Liver (tissue), 9 donors: Measurements from ENCODE around the gene BCAP31. TPM values are rescaled to one million over a fixed set of nuclear protein-coding genes. Genes with fewer than 3 reads are reported as not detected.
A peak's percentile ranks its signal among the peaks of the same experiment; 100 is the strongest.

Source experiments
- DNase-seq: peaks from one replicate; pipeline ENCODE4 v3.0.0-alpha.2; 2017; ENCODE audit warnings: low spot score
- H3K27ac ChIP-seq, 2 donors: one replicate each; pipeline ENCODE4 v1.7.0; 2013; ENCODE audit warnings: inconsistent platforms in 2 of 2, low read length in 2 of 2, control low read depth in 1 of 2, low read depth in 1 of 2, mild to moderate bottlenecking in 1 of 2
- H3K27me3 ChIP-seq, 4 donors: one replicate each; pipeline versions ENCODE4 v1.6.1 to v1.7.0; 2013; ENCODE audit warnings: low read length in 3 of 4, inconsistent platforms in 1 of 4, mild to moderate bottlenecking in 1 of 4, moderate library complexity in 1 of 4; ENCODE audit not compliant: control insufficient read depth in 4 of 4, insufficient read depth in 4 of 4
- H3K36me3 ChIP-seq, 4 donors: one replicate each; pipeline versions ENCODE4 v1.6.1 to v1.7.0; 2013; ENCODE audit warnings: low read length in 3 of 4, mild to moderate bottlenecking in 3 of 4, low read depth in 1 of 4, moderate library complexity in 1 of 4; ENCODE audit not compliant: control insufficient read depth in 4 of 4, insufficient read depth in 3 of 4
- H3K4me1 ChIP-seq, 4 donors: one replicate each; pipeline versions ENCODE4 v1.6.1 to v1.7.0; 2013; ENCODE audit warnings: low read length in 3 of 4, mild to moderate bottlenecking in 3 of 4, moderate library complexity in 1 of 4; ENCODE audit not compliant: control insufficient read depth in 4 of 4, insufficient read depth in 4 of 4
- H3K4me3 ChIP-seq, 3 donors: one replicate each; pipeline versions ENCODE4 v1.6.1 to v1.7.0; 2013; ENCODE audit warnings: low read length in 3 of 3, control low read depth in 1 of 3, low read depth in 1 of 3, mild to moderate bottlenecking in 1 of 3
- H3K9ac ChIP-seq, 2 donors: one replicate each; pipeline ENCODE4 v1.7.0; 2013; ENCODE audit warnings: low read length in 2 of 2, mild to moderate bottlenecking in 2 of 2, moderate library complexity in 2 of 2, control low read depth in 1 of 2, low read depth in 1 of 2
- H3K9me3 ChIP-seq, 4 donors: one replicate each; pipeline versions ENCODE4 v1.6.1 to v1.7.0; 2013; ENCODE audit warnings: low read length in 3 of 4; ENCODE audit not compliant: control insufficient read depth in 4 of 4
- CTCF ChIP-seq: fragments of 150-350 bp; IDR thresholded peaks from 2 replicates; pipeline ENCODE4 v1.5.1; 2017; ENCODE audit warnings: improper control_type of control experiment, low read depth, low read length; ENCODE audit not compliant: missing input control
- EGR1 ChIP-seq, 2 donors: IDR thresholded peaks; 2 replicates each; pipeline ENCODE4 v1.6.1; 2016 to 2018; ENCODE audit warnings: antibody characterized with exemption in 2 of 2, low read depth in 2 of 2
- FOXA2 ChIP-seq: IDR thresholded peaks from 2 replicates; pipeline ENCODE4 v1.6.1; 2016; ENCODE audit warnings: antibody characterized with exemption
- GABPA ChIP-seq, 2 donors: IDR thresholded peaks in 1 of 2; conservative IDR thresholded peaks in 1 of 2; 2 replicates each; pipeline ENCODE4 v1.6.1; 2016; ENCODE audit warnings: antibody characterized with exemption in 2 of 2, mild to moderate bottlenecking in 1 of 2, moderate library complexity in 1 of 2
- HNF4A ChIP-seq, 2 donors: conservative IDR thresholded peaks; 2 replicates each; pipeline ENCODE4 v1.6.1; 2016; ENCODE audit warnings: antibody characterized with exemption in 2 of 2, mild to moderate bottlenecking in 2 of 2
- HNF4G ChIP-seq: IDR thresholded peaks from 2 replicates; pipeline ENCODE4 v1.6.1; 2016; ENCODE audit warnings: antibody characterized with exemption
- JUND ChIP-seq, 2 donors: IDR thresholded peaks; 2 replicates each; pipeline ENCODE4 v1.6.1; 2016; ENCODE audit warnings: antibody characterized with exemption in 2 of 2
- MAX ChIP-seq: IDR thresholded peaks from 2 replicates; pipeline ENCODE4 v1.6.1; 2016; ENCODE audit warnings: antibody characterized with exemption
- RAD21 ChIP-seq, 2 donors: IDR thresholded peaks; 2 replicates each; pipeline ENCODE4 v1.6.1; 2016; ENCODE audit warnings: antibody characterized with exemption in 2 of 2, mild to moderate bottlenecking in 2 of 2
- RXRA ChIP-seq, 2 donors: IDR thresholded peaks; 2 replicates each; pipeline ENCODE4 v1.6.1; 2017 to 2018; ENCODE audit warnings: antibody characterized with exemption in 2 of 2, mild to moderate bottlenecking in 1 of 2
- SP1 ChIP-seq: IDR thresholded peaks from 2 replicates; pipeline ENCODE4 v1.6.1; 2018; ENCODE audit warnings: antibody characterized with exemption, mild to moderate bottlenecking
- YY1 ChIP-seq: IDR thresholded peaks from 2 replicates; pipeline ENCODE4 v1.6.1; 2016; ENCODE audit warnings: antibody characterized with exemption, mild to moderate bottlenecking
- WGBS: extraction: QIAGEN DNeasy Blood & Tissue Kit; methylation state at CpG from one replicate; pipeline ENCODE4 v1.1.7; 2013; 5-methylcytosine and 5-hydroxymethylcytosine counted together
- polyA plus RNA-seq, 2 donors: library from polyadenylated mRNA; stranded (reverse) in 1 of 2; unstranded in 1 of 2; fragments of 200-250 nt in 1 of 2; fragments of >200 nt in 1 of 2; fragmentation: Nextera tagmentation in 1 of 2; extraction: Ambion mirVana in 1 of 2; gene quantifications; one replicate each; pipeline versions ENCODE4 v1.2.1 to v1.2.3, GENCODE V29; 2013 to 2015
- total RNA-seq, 2 donors: library from RNA; depleted of rRNA; stranded (reverse); fragments of >200 nt; gene quantifications; one replicate each; pipeline ENCODE4 v1.2.3, GENCODE V29; 2014
- TF ChIP-seq, protein P1 (sequence below): IDR thresholded peaks from 2 replicates; pipeline ENCODE4 v1.6.1; 2016; ENCODE audit warnings: antibody characterized with exemption
- TF ChIP-seq, protein P2 (sequence below): IDR thresholded peaks from 2 replicates; pipeline ENCODE4 v1.6.1; 2016; ENCODE audit warnings: antibody characterized with exemption, mild to moderate bottlenecking
- donor health status: healthy.
- donor health status: healthy.
- donor health status: healthy.
- donor health status: healthy.
- donor health status: healthy.

BCAP31 gene
- total and polyA plus RNA-seq, 4 donors: 64.6 to 158 (median 119) TPM

DNA sequence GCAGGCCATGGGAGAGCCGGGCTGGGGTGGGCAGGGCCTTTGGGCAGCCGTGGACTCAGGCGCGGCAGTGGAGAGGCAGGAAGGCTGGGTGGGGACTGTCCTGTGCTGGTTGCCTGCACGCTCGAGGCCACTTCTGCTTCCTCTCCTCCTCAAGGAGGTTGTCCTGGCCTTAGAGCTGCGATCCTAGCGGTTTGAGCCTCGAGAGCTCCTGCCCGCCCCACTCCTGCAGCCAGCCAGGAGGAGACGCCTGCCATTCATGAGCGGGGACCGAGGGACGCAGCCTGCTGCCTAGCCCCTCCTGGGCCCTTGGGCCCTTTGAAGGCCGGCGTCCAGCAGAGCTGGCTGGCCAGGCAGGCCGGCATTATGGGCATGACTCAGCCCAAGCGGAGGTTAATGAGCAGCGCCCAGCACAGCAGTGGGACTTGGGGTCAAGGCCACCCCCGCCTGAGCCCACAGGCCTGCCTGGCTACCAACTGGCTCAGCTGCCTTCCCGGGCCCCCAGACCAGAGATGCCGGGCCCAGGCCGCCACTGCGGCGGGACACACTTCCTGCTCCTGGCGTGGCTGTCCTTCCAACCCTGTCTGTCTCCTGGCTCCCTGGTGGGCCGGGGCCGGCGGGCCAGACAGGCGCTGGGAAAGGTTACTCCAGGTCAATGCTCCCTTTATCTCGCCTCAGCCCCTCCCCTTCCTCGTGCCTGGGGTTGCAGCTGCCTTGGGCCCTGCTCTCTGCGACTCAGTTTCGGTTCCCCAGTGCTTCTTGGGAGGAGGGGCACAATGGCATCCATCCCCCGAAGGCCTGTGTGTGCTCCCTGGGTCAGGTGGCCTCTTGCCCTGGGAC is 2.3 kb upstream of the BCAP31 start (continued):
- no peak for TF ChIP-seq CTCF

- H3K9ac ChIP-seq: peak overlapping the region in 1 of 2 donors; percentile 8
- H3K36me3 ChIP-seq: peaks cover 0 to 2% (median 2%) of the 10 kb centered on the region in 4 donors
- H3K27ac ChIP-seq: peak overlapping the region; percentile 86 to 88
- no peaks in the 10 kb centered on the region for H3K9me3 ChIP-seq
- no peak for TF ChIP-seq MAX
- TF ChIP-seq YY1: no peak
- no peak for TF ChIP-seq EGR1 (IDR thresholded peaks at IDR 0.05; ENCODE audit: low read depth in 2 of 2)
- TF ChIP-seq CTCF: no peak
- TF ChIP-seq SP1: no peak
- no peak for TF ChIP-seq HNF4A (conservative IDR thresholded peaks at IDR 0.05)
- TF ChIP-seq, protein P1, sequence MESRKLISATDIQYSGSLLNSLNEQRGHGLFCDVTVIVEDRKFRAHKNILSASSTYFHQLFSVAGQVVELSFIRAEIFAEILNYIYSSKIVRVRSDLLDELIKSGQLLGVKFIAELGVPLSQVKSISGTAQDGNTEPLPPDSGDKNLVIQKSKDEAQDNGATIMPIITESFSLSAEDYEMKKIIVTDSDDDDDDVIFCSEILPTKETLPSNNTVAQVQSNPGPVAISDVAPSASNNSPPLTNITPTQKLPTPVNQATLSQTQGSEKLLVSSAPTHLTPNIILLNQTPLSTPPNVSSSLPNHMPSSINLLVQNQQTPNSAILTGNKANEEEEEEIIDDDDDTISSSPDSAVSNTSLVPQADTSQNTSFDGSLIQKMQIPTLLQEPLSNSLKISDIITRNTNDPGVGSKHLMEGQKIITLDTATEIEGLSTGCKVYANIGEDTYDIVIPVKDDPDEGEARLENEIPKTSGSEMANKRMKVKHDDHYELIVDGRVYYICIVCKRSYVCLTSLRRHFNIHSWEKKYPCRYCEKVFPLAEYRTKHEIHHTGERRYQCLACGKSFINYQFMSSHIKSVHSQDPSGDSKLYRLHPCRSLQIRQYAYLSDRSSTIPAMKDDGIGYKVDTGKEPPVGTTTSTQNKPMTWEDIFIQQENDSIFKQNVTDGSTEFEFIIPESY: no peak
- TF ChIP-seq, protein P2, sequence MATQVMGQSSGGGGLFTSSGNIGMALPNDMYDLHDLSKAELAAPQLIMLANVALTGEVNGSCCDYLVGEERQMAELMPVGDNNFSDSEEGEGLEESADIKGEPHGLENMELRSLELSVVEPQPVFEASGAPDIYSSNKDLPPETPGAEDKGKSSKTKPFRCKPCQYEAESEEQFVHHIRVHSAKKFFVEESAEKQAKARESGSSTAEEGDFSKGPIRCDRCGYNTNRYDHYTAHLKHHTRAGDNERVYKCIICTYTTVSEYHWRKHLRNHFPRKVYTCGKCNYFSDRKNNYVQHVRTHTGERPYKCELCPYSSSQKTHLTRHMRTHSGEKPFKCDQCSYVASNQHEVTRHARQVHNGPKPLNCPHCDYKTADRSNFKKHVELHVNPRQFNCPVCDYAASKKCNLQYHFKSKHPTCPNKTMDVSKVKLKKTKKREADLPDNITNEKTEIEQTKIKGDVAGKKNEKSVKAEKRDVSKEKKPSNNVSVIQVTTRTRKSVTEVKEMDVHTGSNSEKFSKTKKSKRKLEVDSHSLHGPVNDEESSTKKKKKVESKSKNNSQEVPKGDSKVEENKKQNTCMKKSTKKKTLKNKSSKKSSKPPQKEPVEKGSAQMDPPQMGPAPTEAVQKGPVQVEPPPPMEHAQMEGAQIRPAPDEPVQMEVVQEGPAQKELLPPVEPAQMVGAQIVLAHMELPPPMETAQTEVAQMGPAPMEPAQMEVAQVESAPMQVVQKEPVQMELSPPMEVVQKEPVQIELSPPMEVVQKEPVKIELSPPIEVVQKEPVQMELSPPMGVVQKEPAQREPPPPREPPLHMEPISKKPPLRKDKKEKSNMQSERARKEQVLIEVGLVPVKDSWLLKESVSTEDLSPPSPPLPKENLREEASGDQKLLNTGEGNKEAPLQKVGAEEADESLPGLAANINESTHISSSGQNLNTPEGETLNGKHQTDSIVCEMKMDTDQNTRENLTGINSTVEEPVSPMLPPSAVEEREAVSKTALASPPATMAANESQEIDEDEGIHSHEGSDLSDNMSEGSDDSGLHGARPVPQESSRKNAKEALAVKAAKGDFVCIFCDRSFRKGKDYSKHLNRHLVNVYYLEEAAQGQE: no peak
- TF ChIP-seq GABPA (IDR thresholded peaks at IDR 0.05 in 1 of 2, conservative IDR thresholded peaks at IDR 0.05 in 1 of 2): no peak
- TF ChIP-seq JUND (IDR thresholded peaks at IDR 0.05): no peak
- TF ChIP-seq RAD21 (IDR thresholded peaks at IDR 0.05): no peak
- no peak for TF ChIP-seq FOXA2
- no peak for TF ChIP-seq RXRA (IDR thresholded peaks at IDR 0.05)
- TF ChIP-seq HNF4G: no peak
- H3K4me1 ChIP-seq: peaks cover 24 to 42% (median 35%) of the 10 kb centered on the region in 4 donors
- DNase-seq: no peak
- H3K27me3 ChIP-seq: no peaks in the 10 kb centered on the region
- WGBS: 71% methylated on average over 35 of the region's 35 CpGs
- peak overlapping the region in 1 of 3 donors; percentile 82 for H3K4me3 ChIP-seq
Measured at GRCh38 chrX:153725832-153726285, 1.7 kb upstream of the BCAP31 start.
